Measurements from ENCODE around the gene FARSB.
A peak's percentile ranks its signal among the peaks of the same experiment; 100 is the strongest.
"Not testable (repeated sequence)": the region's sequence is repeated elsewhere in the genome, so short reads cannot be mapped to it uniquely, and the experiment has no call there.

FARSB gene

GRCh38 chr2:222603501-222603900 lies 52.4 kb downstream of the FARSB start:
- no peak for DNase-seq

GRCh38 chr2:222598611-222599010 lies 57.3 kb downstream of the FARSB start:
- DNase-seq: no peak

GRCh38 chr2:222595581-222595980 lies 60.3 kb downstream of the FARSB start:
- no peak for DNase-seq

- no peak for DNase-seq
Observed at GRCh38 chr2:222594679-222595078, 61.2 kb downstream of the FARSB start.

GRCh38 chr2:222592176-222592575 lies 63.7 kb downstream of the FARSB start:
- no peak for DNase-seq

- no peak for DNase-seq
Observed at GRCh38 chr2:222591661-222592060, 64.2 kb downstream of the FARSB start.

- not testable (repeated sequence) for DNase-seq
Observed at GRCh38 chr2:222584589-222584988, 71.3 kb downstream of the FARSB start.

GRCh38 chr2:222582928-222583327 lies 73.0 kb downstream of the FARSB start:
- no peak for DNase-seq

GRCh38 chr2:222577341-222577740 lies 78.6 kb downstream of the FARSB start:
- DNase-seq: no peak

GRCh38 chr2:222576171-222577081 lies 79.5 kb downstream of the FARSB start:
- DNase-seq: no peak

- DNase-seq: no peak
Observed at GRCh38 chr2:222575618-222576017, 80.3 kb downstream of the FARSB start.

- DNase-seq: no peak
Observed at GRCh38 chr2:222572751-222573174, 83.1 kb downstream of the FARSB start.

GRCh38 chr2:222572264-222572721 lies 83.6 kb downstream of the FARSB start:
- DNase-seq: no peak

- DNase-seq: no peak
Observed at GRCh38 chr2:222569826-222570225, 86.1 kb downstream of the FARSB start.

GRCh38 chr2:222568865-222569264 lies 87.0 kb downstream of the FARSB start:
- no peak for DNase-seq

GRCh38 chr2:222566229-222566628 lies 89.7 kb downstream of the FARSB start:
- DNase-seq: no peak

- DNase-seq: no peak
Observed at GRCh38 chr2:222563936-222564335, 92.0 kb downstream of the FARSB start.

- DNase-seq: no peak
Observed at GRCh38 chr2:222563106-222563718, 92.7 kb downstream of the FARSB start.

GRCh38 chr2:222561817-222562645 lies 93.9 kb downstream of the FARSB start:
- peak; percentile 8 for DNase-seq

- DNase-seq: no peak
Observed at GRCh38 chr2:222561151-222561550, 94.7 kb downstream of the FARSB start.

- DNase-seq: no peak
Observed at GRCh38 chr2:222554517-222554916, 101.4 kb downstream of the FARSB start.

GRCh38 chr2:222548992-222549391 lies 106.9 kb downstream of the FARSB start:
- no peak for DNase-seq

- DNase-seq: no peak
Observed at GRCh38 chr2:222547083-222547482, 108.8 kb downstream of the FARSB start.
